ENCODE measurements around the gene FOCAD.

- TF ChIP-seq, protein P1, sequence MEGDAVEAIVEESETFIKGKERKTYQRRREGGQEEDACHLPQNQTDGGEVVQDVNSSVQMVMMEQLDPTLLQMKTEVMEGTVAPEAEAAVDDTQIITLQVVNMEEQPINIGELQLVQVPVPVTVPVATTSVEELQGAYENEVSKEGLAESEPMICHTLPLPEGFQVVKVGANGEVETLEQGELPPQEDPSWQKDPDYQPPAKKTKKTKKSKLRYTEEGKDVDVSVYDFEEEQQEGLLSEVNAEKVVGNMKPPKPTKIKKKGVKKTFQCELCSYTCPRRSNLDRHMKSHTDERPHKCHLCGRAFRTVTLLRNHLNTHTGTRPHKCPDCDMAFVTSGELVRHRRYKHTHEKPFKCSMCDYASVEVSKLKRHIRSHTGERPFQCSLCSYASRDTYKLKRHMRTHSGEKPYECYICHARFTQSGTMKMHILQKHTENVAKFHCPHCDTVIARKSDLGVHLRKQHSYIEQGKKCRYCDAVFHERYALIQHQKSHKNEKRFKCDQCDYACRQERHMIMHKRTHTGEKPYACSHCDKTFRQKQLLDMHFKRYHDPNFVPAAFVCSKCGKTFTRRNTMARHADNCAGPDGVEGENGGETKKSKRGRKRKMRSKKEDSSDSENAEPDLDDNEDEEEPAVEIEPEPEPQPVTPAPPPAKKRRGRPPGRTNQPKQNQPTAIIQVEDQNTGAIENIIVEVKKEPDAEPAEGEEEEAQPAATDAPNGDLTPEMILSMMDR (conservative IDR thresholded peaks at IDR 0.05 in 1 of 2, IDR thresholded peaks at IDR 0.05 in 1 of 2; ENCODE audit: low read depth in 1 of 2, low read length in 2 of 2): no peak
- TF ChIP-seq EZH2 (IDR thresholded peaks at IDR 0.05; ENCODE audit: low read length, missing control alignments): no peak
Measured at GRCh38 chr9:20989923-20990341, 305.9 kb downstream of the FOCAD start.

Data from fibroblast of lung (primary cell).